ENCODE measurements around the gene SEMA3F. TPM values are rescaled to one million over a fixed set of nuclear protein-coding genes. Genes with fewer than 3 reads are reported as not detected.

Gene SEMA3F
- total RNA-seq, 1 donor from 2014 or later = 8.3 TPM

DNA sequence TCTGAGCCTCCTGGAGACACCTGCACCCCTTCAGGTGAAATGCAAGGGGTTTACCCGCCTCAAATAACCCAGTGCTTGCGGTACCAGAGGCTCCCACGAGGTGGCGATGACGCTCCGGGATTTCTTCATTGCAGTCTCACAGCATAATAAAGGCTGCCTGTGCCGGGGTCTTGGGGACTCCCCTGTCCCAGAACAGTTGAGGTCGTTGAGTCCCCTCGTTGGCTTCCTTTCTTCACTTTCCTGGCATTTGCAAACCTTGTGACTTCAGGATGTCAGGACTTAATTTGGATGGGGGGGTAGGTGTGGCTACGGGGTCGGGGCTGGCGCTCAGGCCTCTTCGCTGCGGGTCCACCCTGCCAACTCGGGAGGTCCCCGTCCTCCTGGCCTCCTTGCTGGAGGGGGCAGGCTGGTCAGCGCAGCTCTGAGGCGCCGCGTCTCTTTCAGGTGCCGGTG, 37.6 kb downstream of the SEMA3F start:
- DNase-seq (ENCODE audit: low read depth in 2 of 2) = peak; percentile 59 to 76

DNA sequence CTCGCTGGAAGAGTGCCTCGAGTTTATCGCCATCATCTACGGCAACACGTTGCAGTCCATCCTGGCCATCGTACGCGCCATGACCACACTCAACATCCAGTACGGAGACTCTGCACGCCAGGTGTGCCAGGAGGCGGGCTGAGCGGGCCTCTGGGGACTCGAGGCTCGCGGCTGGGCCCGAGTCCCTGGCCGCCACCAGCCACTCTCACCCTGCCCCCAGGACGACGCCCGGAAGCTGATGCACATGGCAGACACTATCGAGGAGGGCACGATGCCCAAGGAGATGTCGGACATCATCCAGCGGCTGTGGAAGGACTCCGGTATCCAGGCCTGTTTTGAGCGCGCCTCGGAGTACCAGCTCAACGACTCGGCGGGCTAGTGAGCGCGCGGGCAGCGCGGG, 38.2 kb downstream of the SEMA3F start:
- DNase-seq (ENCODE audit: low read depth in 2 of 2) = no peak

GRCh38 chr3:50193746-50194127, 38.6 kb downstream of the SEMA3F start:
- no peak for DNase-seq (ENCODE audit: low read depth in 2 of 2)

DNA sequence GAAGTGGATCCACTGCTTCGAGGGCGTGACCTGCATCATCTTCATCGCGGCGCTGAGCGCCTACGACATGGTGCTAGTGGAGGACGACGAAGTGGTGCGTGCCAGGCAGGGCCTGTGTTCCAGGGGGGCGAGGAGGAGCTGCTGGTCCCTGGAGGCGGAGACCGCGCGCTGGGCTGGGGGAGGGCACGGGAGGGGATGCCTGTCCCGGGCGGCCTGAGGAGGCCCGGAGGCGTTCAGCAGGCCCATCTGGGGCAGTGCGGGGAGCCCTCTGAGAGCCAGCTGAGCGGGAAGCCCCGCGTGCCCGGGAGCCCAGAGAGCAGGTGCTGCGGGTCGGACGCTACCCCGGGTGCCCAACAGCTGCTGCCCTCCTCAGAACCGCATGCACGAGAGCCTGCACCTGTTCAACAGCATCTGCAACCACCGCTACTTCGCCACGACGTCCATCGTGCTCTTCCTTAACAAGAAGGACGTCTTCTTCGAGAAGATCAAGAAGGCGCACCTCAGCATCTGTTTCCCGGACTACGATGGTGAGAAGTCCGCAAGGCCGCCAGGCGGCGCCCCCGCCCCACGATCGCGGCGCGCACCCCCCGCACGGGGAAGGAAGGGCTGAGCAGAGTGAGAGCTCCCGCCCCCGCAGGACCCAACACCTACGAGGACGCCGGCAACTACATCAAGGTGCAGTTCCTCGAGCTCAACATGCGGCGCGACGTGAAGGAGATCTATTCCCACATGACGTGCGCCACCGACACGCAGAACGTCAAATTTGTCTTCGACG, 39.2 kb downstream of the SEMA3F start:
- peak; percentile 71 to 72 for DNase-seq (ENCODE audit: low read depth in 2 of 2)

DNA sequence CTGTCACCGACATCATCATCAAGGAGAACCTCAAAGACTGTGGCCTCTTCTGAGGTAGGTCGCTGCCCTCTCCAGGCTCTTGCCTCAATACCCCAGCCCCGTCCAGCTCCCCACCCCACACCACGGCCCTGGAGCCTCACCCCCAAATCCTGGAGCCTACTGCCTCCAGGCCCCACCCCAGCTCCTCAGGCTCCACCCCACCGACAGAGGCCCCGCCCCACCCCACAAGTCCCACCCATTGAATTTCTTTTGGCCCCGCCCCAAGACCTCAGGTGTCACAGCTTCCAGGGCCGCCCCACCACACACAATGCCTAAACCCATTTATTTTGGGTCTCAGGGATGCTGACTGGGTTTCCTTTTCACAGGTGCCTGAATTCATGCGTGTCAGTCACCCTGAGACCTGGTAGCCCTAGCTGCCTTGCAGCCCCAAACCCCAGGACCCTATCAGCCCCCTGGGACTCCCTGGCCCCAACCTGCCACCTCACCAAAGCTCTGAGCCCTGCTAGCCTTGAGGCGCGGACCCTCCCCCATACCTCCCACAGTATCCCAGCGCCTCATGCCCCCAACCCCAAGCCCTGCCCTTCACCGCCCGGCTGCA, 39.9 kb downstream of the SEMA3F start:
- DNase-seq (ENCODE audit: low read depth in 2 of 2) = peak in 1 of 2 donors; percentile 32

- DNase-seq (ENCODE audit: low read depth in 2 of 2) = no peak
Measured at GRCh38 chr3:50195501-50196252, 40.6 kb downstream of the SEMA3F start.

- no peak for DNase-seq (ENCODE audit: low read depth in 2 of 2)
Measured at GRCh38 chr3:50196253-50196801, 41.2 kb downstream of the SEMA3F start.

DNA sequence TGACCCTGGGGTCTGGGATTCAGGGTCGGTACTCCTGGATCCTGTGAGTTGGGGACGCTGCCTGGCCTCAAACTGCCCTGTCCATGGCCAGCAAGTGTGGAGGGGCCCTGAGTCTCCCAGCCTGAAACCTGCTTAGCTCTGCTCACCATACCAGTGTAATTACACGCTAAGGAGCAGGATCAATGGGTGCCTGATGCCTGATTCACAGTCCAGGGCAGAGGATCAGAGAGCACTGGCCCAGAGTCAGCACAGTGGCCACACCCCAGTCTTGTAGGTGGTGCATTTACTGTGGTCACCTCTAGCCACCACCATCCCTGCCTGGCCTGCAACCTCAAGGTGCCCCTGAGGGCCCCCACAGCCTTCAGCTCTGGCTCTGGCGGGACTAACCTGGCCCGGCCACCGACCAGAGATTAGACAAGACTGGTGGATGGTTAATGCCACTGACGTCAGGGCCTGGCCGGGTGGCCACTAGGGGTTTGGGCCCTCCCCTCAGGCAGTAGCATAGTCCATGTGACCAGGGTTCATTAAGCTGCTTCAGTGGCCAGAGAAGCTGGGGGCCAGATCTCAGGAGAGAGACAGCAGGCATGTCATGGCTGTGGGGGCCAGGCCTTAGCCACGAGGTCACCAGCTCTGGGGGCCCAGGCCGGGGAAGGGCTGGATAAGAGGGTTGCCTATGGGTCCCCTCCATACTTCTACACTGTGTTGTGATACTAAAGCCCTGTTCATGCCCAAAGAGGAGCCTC, 46.6 kb downstream of the SEMA3F start:
- no peak for DNase-seq (ENCODE audit: low read depth in 2 of 2)

DNA sequence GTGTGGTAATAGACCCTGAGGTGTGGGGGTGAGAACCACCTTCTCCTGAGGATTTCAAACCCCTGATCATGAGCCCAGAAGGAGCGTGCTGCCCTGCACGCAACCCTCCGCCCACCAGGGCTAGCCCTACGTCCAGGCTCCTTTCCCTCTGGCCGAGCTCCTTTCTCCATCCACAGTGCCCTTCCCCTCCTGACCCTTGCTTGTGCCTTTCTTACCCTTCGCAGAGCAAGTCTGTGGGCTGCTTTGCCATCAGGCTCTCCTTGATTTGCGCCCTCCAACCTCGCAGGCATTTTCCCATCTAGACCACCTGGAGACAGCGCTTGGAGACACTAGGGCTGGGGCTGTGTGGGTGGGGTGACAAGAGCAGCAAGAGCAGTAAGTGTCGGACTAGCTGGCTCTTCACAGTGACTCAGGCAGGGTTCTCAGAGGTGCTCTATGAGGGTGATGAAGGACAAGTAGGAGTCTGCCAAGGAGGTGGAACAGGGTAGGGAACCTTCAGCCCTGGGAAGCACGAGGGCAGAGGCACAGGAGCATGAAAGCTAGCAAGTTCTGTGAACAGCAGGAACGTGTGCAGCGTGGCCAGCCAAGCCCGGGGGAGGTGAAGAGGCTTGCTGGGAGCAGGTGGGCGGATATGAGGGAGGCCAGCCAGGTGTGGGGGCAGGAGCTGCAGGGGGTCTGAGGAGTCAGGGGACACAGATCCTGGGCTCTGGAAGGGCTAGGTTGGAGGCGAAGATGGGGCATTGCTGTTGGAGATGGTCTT, 47.4 kb downstream of the SEMA3F start:
- DNase-seq (ENCODE audit: low read depth in 2 of 2) = no peak

DNA sequence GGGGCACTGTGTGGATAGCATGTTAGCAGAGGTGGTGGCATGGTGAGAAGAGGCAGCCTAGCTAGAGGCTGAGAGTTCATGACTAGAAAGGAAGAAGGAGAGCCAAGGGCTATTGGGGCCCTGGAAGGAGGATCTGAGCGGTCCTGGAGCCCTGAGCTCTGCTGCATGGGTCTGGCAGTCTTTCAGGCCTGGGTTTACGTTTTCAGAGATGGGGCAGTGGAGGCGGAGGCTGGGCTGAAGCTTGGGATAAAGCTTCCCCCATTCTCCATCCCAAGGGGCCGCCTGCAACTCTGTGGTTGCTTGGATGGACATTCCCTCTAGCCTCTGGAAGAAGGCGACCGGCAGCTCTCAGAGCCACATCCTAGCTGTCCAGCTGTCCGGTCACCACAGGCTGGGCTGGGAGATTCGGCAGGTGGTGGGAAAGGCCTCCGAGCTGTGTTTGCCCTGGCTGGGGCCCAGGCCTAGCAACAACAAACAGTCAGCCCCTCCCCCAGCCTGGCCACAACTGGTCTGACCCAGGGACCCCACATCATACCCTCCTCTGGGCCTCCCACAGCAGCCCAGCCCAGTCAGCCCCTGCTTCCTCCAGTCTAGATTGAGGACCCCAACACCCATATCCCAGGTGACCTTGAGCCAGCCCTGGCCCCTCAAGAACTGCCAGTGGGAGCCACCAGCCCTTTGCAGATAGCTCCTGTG, 48.1 kb downstream of the SEMA3F start:
- DNase-seq (ENCODE audit: low read depth in 2 of 2) = no peak

DNA sequence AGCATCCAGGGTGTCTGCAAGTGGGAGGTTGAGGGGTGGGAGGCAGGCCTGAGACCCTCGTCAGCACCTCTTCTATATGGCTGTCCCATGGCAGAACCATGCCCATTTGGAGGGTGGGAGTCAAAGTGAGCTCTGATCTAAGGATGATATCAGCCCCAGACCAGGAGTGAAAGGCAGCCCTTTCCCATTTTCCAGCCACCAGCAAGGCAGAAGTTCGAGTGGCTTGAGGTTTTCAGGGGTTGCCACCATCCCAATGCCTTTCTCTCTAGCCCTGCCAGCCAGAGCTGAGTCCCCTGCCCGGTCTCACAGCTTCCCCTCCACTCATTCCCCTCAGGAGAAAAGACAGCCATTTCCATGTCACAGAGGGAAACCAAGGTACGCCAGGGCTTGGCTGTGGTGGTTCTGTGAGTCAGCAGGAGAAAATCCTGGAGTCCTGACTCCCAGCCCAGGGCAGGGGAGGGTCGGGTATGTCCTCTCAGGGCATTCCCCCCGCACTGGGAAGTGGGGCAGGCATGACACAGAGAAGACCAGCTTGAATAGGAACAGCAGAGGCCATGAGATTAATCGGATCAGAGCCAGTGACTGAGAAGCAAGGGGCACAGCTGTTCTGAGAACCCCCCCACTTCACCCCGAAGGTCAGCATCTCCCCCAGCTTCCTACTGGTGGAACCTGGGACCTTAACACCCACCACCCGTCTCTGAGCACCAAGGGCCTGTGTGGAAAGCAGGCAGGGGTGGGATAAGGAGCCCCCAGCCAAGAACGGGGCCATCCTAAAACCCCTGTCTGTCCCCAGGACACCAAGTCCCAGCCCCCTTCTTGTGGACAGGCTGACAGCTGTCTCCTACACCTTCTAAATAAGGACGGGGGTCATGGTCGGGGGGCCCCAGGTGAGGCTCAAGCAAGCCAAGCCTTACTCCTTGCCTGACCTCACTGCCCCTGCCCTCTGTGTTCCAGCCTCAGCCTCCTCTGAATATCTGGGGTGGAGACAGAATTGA, 49.0 kb downstream of the SEMA3F start:
- no peak for DNase-seq (ENCODE audit: low read depth in 2 of 2)

- DNase-seq (ENCODE audit: low read depth in 2 of 2) = peak in 1 of 2 donors; percentile 38
Measured at GRCh38 chr3:50204804-50205412, 49.8 kb downstream of the SEMA3F start, which contains the start of gene SLC38A3. Gene SLC38A3 (plus strand): TSS chr3:50205271. CDS start chr3:50214200, 8,929 bp downstream.

- DNase-seq (ENCODE audit: low read depth in 2 of 2) = peak in 1 of 2 donors; percentile 21
Measured at GRCh38 chr3:50205413-50206276, 50.5 kb downstream of the SEMA3F start.

GRCh38 chr3:50207359-50208042, 52.4 kb downstream of the SEMA3F start:
- DNase-seq (ENCODE audit: low read depth in 2 of 2) = no peak

DNA sequence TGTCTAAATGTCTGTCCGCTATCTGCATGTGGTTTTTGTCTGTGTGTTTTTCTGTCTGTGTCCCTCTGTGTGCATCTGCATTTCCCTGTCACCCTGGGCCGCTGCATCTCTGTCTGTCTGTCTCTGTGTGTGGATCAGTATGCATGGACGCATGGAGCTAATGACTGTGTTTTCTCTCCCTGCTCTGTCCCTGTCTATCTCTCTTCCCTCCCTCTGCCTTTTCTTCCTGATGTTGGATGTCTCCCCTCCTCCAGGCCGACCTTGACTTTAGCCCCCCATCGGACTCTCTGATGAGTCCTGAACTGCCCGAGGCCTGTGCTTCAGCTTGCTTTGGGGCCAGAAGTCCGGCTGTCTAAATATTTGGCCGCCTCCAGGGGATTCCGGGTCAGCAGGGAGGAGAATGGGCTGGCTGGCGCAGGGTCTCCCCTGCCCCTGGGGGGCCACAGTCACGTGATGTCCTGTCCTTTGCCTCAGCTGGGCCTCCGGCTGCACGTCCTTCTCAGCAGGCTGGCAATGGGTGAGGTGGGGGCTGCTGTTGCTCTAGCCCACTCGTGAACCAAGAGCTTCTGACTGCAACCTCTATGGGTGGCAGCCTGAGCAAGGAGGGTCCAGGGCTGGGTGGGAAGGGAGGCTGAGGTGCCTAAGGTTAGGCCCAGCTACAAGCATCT, 53.7 kb downstream of the SEMA3F start:
- DNase-seq (ENCODE audit: low read depth in 2 of 2) = no peak

- DNase-seq (ENCODE audit: low read depth in 2 of 2) = no peak
Measured at GRCh38 chr3:50210176-50210509, 55.0 kb downstream of the SEMA3F start.
